GM12873 (cell line): ENCODE measurements around the gene CCNE1.

ENCODE experiments used
- CTCF ChIP-seq: IDR thresholded peaks from 2 replicates; pipeline ENCODE4 v1.5.1; 2012; ENCODE audit warnings: low read depth, mild to moderate bottlenecking, moderate library complexity, low read length, control low read depth; ENCODE audit not compliant: insufficient read depth; ENCODE audit errors: missing control alignments

CCNE1 gene

GRCh38 chr19:29770648-29771047, 41.1 kb upstream of the CCNE1 start:
- no peak for TF ChIP-seq CTCF

GRCh38 chr19:29771708-29772414, 39.9 kb upstream of the CCNE1 start:
- TF ChIP-seq CTCF, result peak; percentile 71

GRCh38 chr19:29772696-29773095, 39.1 kb upstream of the CCNE1 start:
- no peak for TF ChIP-seq CTCF

- TF ChIP-seq CTCF, result no peak
These were observed 38.6 kb upstream of the CCNE1 start for GRCh38 chr19:29773141-29773540.

GRCh38 chr19:29774126-29774525, 37.7 kb upstream of the CCNE1 start:
- TF ChIP-seq CTCF, result no peak

- TF ChIP-seq CTCF, result no peak
These were observed 33.9 kb upstream of the CCNE1 start for GRCh38 chr19:29777781-29778309.

GRCh38 chr19:29779921-29780320, 31.9 kb upstream of the CCNE1 start:
- peak; percentile 25 for TF ChIP-seq CTCF
